ENCODE data around the gene SYCP2L. TPM values are rescaled to one million over a fixed set of nuclear protein-coding genes. Genes with fewer than 3 reads are reported as not detected.

SYCP2L gene
- total RNA-seq, 2 donors from 2014 or later: 0.59 to 0.73 TPM

DNA sequence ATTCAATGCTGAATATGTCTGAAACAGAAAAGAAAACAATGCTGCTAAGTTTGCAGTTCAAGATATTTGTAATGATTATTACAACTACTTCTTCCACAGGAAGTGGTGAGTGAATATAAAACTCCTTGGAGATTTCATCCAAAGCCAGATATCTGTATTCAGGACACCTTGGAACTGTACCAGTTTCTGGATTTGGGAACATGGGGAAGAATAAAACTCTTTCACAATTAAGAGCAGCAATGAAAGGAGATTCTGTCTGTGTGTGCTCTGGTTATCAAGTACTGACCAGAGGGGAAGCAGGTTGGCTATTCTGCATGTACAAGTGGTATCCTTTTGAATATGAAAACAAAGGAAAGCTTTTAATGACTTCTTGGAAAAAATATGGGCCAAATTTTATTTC lies 136.2 kb downstream of the SYCP2L start:
- intact Hi-C loops (cut with DNase I): no loop called here
- ATAC-seq (peak in 1 of 2 donors; percentile 52), DNase-seq (no peak)

Other genes starting within 250 kb of the SYCP2L start
- gene C6orf52, start 192.4 kb upstream of the SYCP2L start, total RNA-seq: not detected
- gene PAK1IP1, start 192.1 kb upstream of the SYCP2L start, total RNA-seq: 10 to 100 TPM in 1 of 2 donors, 1 to 10 TPM in 1; 9.0 to 14.9 TPM
- 100 to 1,000 TPM; 103 to 108 TPM for gene TMEM14C, start 164.0 kb upstream of the SYCP2L start, total RNA-seq
- gene TMEM14B, start 139.2 kb upstream of the SYCP2L start, total RNA-seq: 100 to 1,000 TPM in 1 of 2 donors, 10 to 100 TPM in 1; 91.3 to 101 TPM
- gene MAK, start 48.5 kb upstream of the SYCP2L start, total RNA-seq: under 1 TPM; 0.08 to 0.38 TPM
- gene GCM2, start 5.0 kb upstream of the SYCP2L start, total RNA-seq: not detected
- 1 to 10 TPM; 1.2 to 2.3 TPM for gene ELOVL2, start 157.3 kb downstream of the SYCP2L start, total RNA-seq
- 10 to 100 TPM; 10.9 to 11.3 TPM for gene SMIM13, start 206.8 kb downstream of the SYCP2L start, total RNA-seq
- under 1 TPM in 1 of 2 donors, not detected in 1; 0.09 TPM for gene ERVFRD-1, start 224.7 kb downstream of the SYCP2L start, total RNA-seq